Measurements from ENCODE around the gene SIMC1. TPM values are rescaled to one million over a fixed set of nuclear protein-coding genes. Genes with fewer than 3 reads are reported as not detected.

Gene SIMC1
- total RNA-seq, 2 experiments from 2014 or later: 33.6 to 57.5 TPM

DNA sequence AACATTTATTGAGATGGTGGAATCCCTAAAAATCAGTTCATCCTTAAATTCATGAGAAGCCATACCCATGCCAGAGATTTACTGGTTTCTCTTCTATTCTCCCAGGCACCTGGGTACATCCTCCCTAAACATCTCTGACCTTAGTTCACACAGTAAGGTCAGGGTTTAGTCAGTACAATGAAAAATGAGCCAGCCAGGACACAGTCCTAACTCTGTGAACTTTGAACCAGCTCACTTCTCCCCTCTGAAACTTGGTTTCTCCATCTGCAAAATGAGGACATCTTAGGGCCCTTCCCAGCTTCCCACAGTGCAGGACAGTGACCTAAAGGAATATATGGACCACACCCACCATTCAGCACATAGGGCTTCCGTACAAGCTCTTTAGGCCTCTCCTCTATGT is 148.3 kb downstream of the SIMC1 start:
- ChIA-PET CTCF (ENCODE audit: unreplicated experiment) (no interaction called here), POLR2A (interaction anchor here (1.0 kb wide), 1 partner anchor 32 kb away, joined by 3 read pairs; no protein-coding TSS in a partner anchor)
- intact Hi-C loops (cut with micrococcal nuclease; ENCODE audit: unreplicated experiment): loop anchor here (10.0 kb wide), 1 partner anchor 152 kb away; the partner anchor contains the start of gene SIMC1
- H3K4me3 ChIP-seq (ENCODE audit: low read depth, low read length, poor library complexity, severe bottlenecking): peak overlapping the region; percentile 85
- no peak for DNase-seq (ENCODE audit: low spot score)
- peak overlapping the region; percentile 98 for H3K4me2 ChIP-seq (ENCODE audit: low read length)
- H3K79me2 ChIP-seq (ENCODE audit: insufficient read depth, low read depth, low read length): peaks cover 55% of the 10 kb centered on the region
- TF ChIP-seq, protein P1, sequence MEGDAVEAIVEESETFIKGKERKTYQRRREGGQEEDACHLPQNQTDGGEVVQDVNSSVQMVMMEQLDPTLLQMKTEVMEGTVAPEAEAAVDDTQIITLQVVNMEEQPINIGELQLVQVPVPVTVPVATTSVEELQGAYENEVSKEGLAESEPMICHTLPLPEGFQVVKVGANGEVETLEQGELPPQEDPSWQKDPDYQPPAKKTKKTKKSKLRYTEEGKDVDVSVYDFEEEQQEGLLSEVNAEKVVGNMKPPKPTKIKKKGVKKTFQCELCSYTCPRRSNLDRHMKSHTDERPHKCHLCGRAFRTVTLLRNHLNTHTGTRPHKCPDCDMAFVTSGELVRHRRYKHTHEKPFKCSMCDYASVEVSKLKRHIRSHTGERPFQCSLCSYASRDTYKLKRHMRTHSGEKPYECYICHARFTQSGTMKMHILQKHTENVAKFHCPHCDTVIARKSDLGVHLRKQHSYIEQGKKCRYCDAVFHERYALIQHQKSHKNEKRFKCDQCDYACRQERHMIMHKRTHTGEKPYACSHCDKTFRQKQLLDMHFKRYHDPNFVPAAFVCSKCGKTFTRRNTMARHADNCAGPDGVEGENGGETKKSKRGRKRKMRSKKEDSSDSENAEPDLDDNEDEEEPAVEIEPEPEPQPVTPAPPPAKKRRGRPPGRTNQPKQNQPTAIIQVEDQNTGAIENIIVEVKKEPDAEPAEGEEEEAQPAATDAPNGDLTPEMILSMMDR (conservative IDR thresholded peaks at IDR 0.05; ENCODE audit: low read length): no peak
- TF ChIP-seq EZH2phosphoT487 (IDR thresholded peaks at IDR 0.05; ENCODE audit: borderline replicate concordance, low read depth, low read length): no peak
- H3K4me1 ChIP-seq (ENCODE audit: insufficient read depth, low read length, poor library complexity, severe bottlenecking): peaks cover 26% of the 10 kb centered on the region
- H4K20me1 ChIP-seq (ENCODE audit: insufficient read depth, low read length): peaks cover 23% of the 10 kb centered on the region
- H3K9me2 ChIP-seq (ENCODE audit: insufficient read depth, low read length): no peaks in the 10 kb centered on the region
- H3K36me3 ChIP-seq (ENCODE audit: insufficient read depth, low read length): peaks cover 80% of the 10 kb centered on the region
- H3K27ac ChIP-seq (ENCODE audit: low read depth, low read length, poor library complexity, severe bottlenecking): no peak overlapping the region
- H3K9me3 ChIP-seq (ENCODE audit: low read length): no peaks in the 10 kb centered on the region
- BruUV-seq (replicated peaks): no TSS peak
- H2AFZ ChIP-seq (ENCODE audit: low read length): no peak overlapping the region

DNA sequence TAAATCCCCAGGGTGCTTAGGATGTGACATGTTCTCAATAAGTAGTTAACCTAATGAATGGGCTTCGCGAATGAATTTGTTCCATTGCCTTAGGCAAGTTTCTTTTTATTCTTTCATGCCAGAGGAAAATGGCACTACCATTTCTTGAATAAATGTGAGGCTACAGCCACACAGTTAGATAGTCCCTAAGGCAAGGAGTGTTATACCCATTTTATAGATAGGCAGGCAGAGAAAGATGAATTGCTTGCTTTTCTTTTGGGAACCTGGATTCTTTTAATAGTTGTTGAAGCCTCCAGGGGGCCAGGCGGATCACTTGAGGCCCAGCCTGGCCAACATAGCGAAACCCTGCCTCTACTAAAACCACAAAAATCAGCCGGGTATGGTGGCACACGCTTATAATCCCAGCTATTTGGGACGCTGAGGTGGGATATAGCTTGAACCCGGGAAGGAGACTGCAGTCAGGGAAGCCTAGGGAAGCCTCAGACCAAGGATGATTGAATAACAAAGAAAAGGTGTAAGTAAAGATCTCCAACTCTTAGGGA is 149.2 kb downstream of the SIMC1 start:
- Histone ChIP-seq H3K79me2 (ENCODE audit: insufficient read depth, low read depth, low read length) (peaks cover 55% of the 10 kb centered on the region), H3K4me2 (ENCODE audit: low read length) (peak overlapping the region; percentile 98), H3K27ac (ENCODE audit: low read depth, low read length, poor library complexity, severe bottlenecking) (peak overlapping the region; percentile 86), H3K4me1 (ENCODE audit: insufficient read depth, low read length, poor library complexity, severe bottlenecking) (peaks cover 26% of the 10 kb centered on the region), H3K9me2 (ENCODE audit: insufficient read depth, low read length) (no peaks in the 10 kb centered on the region), H2AFZ (ENCODE audit: low read length) (no peak overlapping the region), H3K9me3 (ENCODE audit: low read length) (no peaks in the 10 kb centered on the region), H3K4me3 (ENCODE audit: low read depth, low read length, poor library complexity, severe bottlenecking) (peak overlapping the region; percentile 85), H3K36me3 (ENCODE audit: insufficient read depth, low read length) (peaks cover 80% of the 10 kb centered on the region), H4K20me1 (ENCODE audit: insufficient read depth, low read length) (peaks cover 23% of the 10 kb centered on the region)
- ChIA-PET CTCF (ENCODE audit: unreplicated experiment) (no interaction called here), POLR2A (interaction anchor here (1.2 to 1.9 kb wide), 2 partner anchors 25 to 32 kb away, joined by 3 to 5 read pairs; no protein-coding TSS in a partner anchor)
- TF ChIP-seq, protein P1 (conservative IDR thresholded peaks at IDR 0.05; ENCODE audit: low read length): peak; percentile 39
- TF ChIP-seq EZH2phosphoT487 (IDR thresholded peaks at IDR 0.05; ENCODE audit: borderline replicate concordance, low read depth, low read length): no peak
- BruUV-seq (replicated peaks): TSS peak; percentile 68
- DNase-seq (ENCODE audit: low spot score): peak; percentile 21
- intact Hi-C loops (cut with micrococcal nuclease; ENCODE audit: unreplicated experiment): loop anchor here (10.0 kb wide), 1 partner anchor 153 kb away; the partner anchor contains the start of gene SIMC1

DNA sequence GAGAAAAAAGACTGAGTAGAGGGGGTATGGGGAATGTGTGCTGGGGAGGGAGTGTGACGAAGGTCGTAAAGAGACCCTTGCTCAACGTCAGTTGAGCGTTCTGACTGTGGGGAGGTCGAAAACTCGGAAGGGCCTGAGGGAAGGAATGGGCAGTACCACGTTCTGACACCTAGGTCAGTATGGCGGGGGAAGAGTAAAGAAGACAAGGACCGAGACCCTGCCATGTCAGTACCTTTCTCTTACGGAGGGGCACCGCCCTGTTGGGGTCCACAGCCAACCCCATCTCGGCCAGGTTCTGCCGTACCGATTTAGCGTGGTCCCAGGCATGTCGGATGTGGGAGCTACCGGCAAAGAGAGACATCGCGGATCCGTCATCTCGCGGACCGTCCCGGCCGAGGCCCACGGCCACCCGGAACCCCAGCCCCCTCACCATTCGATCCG is 149.8 kb downstream of the SIMC1 start:
- BruUV-seq (replicated peaks): no TSS peak
- peak; percentile 37 for DNase-seq (ENCODE audit: low spot score)
- peak overlapping the region; percentile 98 for H3K4me2 ChIP-seq (ENCODE audit: low read length)
- H3K36me3 ChIP-seq (ENCODE audit: insufficient read depth, low read length): peaks cover 74% of the 10 kb centered on the region
- H3K9me3 ChIP-seq (ENCODE audit: low read length): no peaks in the 10 kb centered on the region
- ChIA-PET CTCF (ENCODE audit: unreplicated experiment) (no interaction called here), POLR2A (interaction anchor here (0.8 to 1.9 kb wide), 4 partner anchors 26 to 147 kb away, joined by 3 to 5 read pairs (median 3); no protein-coding TSS in a partner anchor)
- peaks cover 23% of the 10 kb centered on the region for H4K20me1 ChIP-seq (ENCODE audit: insufficient read depth, low read length)
- TF ChIP-seq, protein P1 (conservative IDR thresholded peaks at IDR 0.05; ENCODE audit: low read length): no peak
- TF ChIP-seq EZH2phosphoT487 (IDR thresholded peaks at IDR 0.05; ENCODE audit: borderline replicate concordance, low read depth, low read length): no peak
- H3K27ac ChIP-seq (ENCODE audit: low read depth, low read length, poor library complexity, severe bottlenecking): peak overlapping the region; percentile 86
- H3K4me3 ChIP-seq (ENCODE audit: low read depth, low read length, poor library complexity, severe bottlenecking): peak overlapping the region; percentile 85
- peaks cover 55% of the 10 kb centered on the region for H3K79me2 ChIP-seq (ENCODE audit: insufficient read depth, low read depth, low read length)
- peaks cover 26% of the 10 kb centered on the region for H3K4me1 ChIP-seq (ENCODE audit: insufficient read depth, low read length, poor library complexity, severe bottlenecking)
- peak overlapping the region; percentile 89; the same call in 1 of the 2 replicates for H2AFZ ChIP-seq (ENCODE audit: low read length)
- intact Hi-C loops (cut with micrococcal nuclease; ENCODE audit: unreplicated experiment): loop anchor here (2.0 to 10.0 kb wide), 2 partner anchors 61 to 153 kb away; partner anchors contain the start of genes FAF2 and SIMC1
- H3K9me2 ChIP-seq (ENCODE audit: insufficient read depth, low read length): no peaks in the 10 kb centered on the region
